Left ventricle myocardium inferior (tissue), 1 donor: ENCODE results near the gene MSI2. TPM values are rescaled to one million over a fixed set of nuclear protein-coding genes. Genes with fewer than 3 reads are reported as not detected.

Experiments used
- DNase-seq: peaks from one replicate; pipeline ENCODE4 v3.0.0-alpha.2; 2020
- H3K27ac ChIP-seq: fragments of 200-600 bp; replicated peaks from 2 replicates; pipeline ENCODE4 v1.8.0; 2021
- H3K27me3 ChIP-seq: fragments of 200-600 bp; 2 replicates; pipeline ENCODE4 v1.8.0; 2021; ENCODE audit warnings: low read depth
- H3K36me3 ChIP-seq: fragments of 200-600 bp; 2 replicates; pipeline ENCODE4 v1.8.0; 2021
- H3K4me1 ChIP-seq: fragments of 200-600 bp; 2 replicates; pipeline ENCODE4 v1.8.0; 2021
- H3K4me3 ChIP-seq: fragments of 200-600 bp; 2 replicates; pipeline ENCODE4 v1.8.0; 2021; ENCODE audit warnings: mild to moderate bottlenecking, moderate library complexity
- H3K9me3 ChIP-seq: fragments of 200-600 bp; replicated peaks from 2 replicates; pipeline ENCODE4 v1.8.0; 2021
- CTCF ChIP-seq: fragments of 200-600 bp; IDR thresholded peaks from 2 replicates; pipeline ENCODE4 v1.8.0; 2021; ENCODE audit warnings: antibody characterized with exemption, mild to moderate bottlenecking, borderline replicate concordance
- intact Hi-C: fragments of 100-400 bp; cut with micrococcal nuclease; formaldehyde crosslinking; loops from one replicate; pipeline ENCODE4 v1.11.0; 2022
- total RNA-seq: library from RNA; stranded (reverse); fragmentation: NEBNext Ultra II Directional; extraction: Animal tissue kit (Norgen Biotek cat#: 25700); gene quantifications from one replicate; pipeline ENCODE4 v1.2.1, GENCODE V29; 2021
- donor health status: DM: no; HTN: yes; CAD: no; lungs with severe emphysema.

MSI2 gene
- total RNA-seq, 1 donor from 2014 or later: 118 TPM

GRCh38 chr17:57666201-57666870, 410.0 kb downstream of the MSI2 start:
- no peak for TF ChIP-seq CTCF
- Histone ChIP-seq H3K27me3 (no peaks in the 10 kb centered on the region), H3K9me3 (no peaks in the 10 kb centered on the region), H3K27ac (peak overlapping the region; percentile 27), H3K4me3 (no peak overlapping the region), H3K4me1 (peaks cover 50% of the 10 kb centered on the region), H3K36me3 (no peaks in the 10 kb centered on the region)
- no peak for DNase-seq
- intact Hi-C loops: no loop called here

- H3K27ac ChIP-seq: peak overlapping the region; percentile 31
- no peaks in the 10 kb centered on the region for H3K9me3 ChIP-seq
- no peak for DNase-seq
- no peaks in the 10 kb centered on the region for H3K27me3 ChIP-seq
- H3K36me3 ChIP-seq: no peaks in the 10 kb centered on the region
- H3K4me3 ChIP-seq: no peak overlapping the region
- intact Hi-C loops: no loop called here
- no peak for TF ChIP-seq CTCF
- H3K4me1 ChIP-seq: peaks cover 50% of the 10 kb centered on the region
These were observed 410.6 kb downstream of the MSI2 start for GRCh38 chr17:57666946-57667345.

- intact Hi-C loops: no loop called here
- peak overlapping the region; percentile 31 for H3K27ac ChIP-seq
- no peak for TF ChIP-seq CTCF
- H3K9me3 ChIP-seq: no peaks in the 10 kb centered on the region
- H3K4me3 ChIP-seq: no peak overlapping the region
- no peaks in the 10 kb centered on the region for H3K27me3 ChIP-seq
- H3K36me3 ChIP-seq: no peaks in the 10 kb centered on the region
- H3K4me1 ChIP-seq: peaks cover 49% of the 10 kb centered on the region
- no peak for DNase-seq
These were observed 411.2 kb downstream of the MSI2 start for GRCh38 chr17:57667461-57667923.

- Histone ChIP-seq H3K27me3 (no peaks in the 10 kb centered on the region), H3K9me3 (no peaks in the 10 kb centered on the region), H3K27ac (peak overlapping the region; percentile 31), H3K4me1 (peaks cover 40% of the 10 kb centered on the region), H3K36me3 (no peaks in the 10 kb centered on the region), H3K4me3 (no peak overlapping the region)
- DNase-seq: no peak
- intact Hi-C loops: no loop called here
- no peak for TF ChIP-seq CTCF
These were observed 412.0 kb downstream of the MSI2 start for GRCh38 chr17:57668332-57668731.

GRCh38 chr17:57669671-57670529, 413.6 kb downstream of the MSI2 start:
- TF ChIP-seq CTCF: no peak
- H3K27me3 ChIP-seq: no peaks in the 10 kb centered on the region
- DNase-seq: no peak
- no peaks in the 10 kb centered on the region for H3K36me3 ChIP-seq
- intact Hi-C loops: loop anchor here (5.0 kb wide), 1 partner anchor 68 kb away; no protein-coding TSS in a partner anchor
- no peaks in the 10 kb centered on the region for H3K9me3 ChIP-seq
- no peak overlapping the region for H3K27ac ChIP-seq
- no peak overlapping the region for H3K4me3 ChIP-seq
- peaks cover 30% of the 10 kb centered on the region for H3K4me1 ChIP-seq
